Esophagus squamous epithelium (tissue), 5 donors: Measurements from ENCODE around the gene USH2A. TPM values are rescaled to one million over a fixed set of nuclear protein-coding genes. Genes with fewer than 3 reads are reported as not detected.

Source experiments
- DNase-seq: peaks from one replicate; lab custom pipeline; 2025; lab: John Stamatoyannopoulos, UW
- H3K27ac ChIP-seq, 4 donors: fragments of 200-600 bp; sonication (generic); one replicate each; pipeline ENCODE4 v1.5.1; 2016 to 2019; ENCODE audit warnings: mild to moderate bottlenecking in 1 of 4
- H3K27me3 ChIP-seq, 4 donors: fragments of 200-600 bp; sonication (generic); 1 replicate in 3 of 4; 2 replicates in 1 of 4; pipeline versions ENCODE4 v1.5.1 to v1.6.0; 2017 to 2021; ENCODE audit warnings: antibody characterized with exemption in 1 of 4
- H3K36me3 ChIP-seq, 3 donors: fragments of 200-600 bp; sonication (generic); one replicate each; pipeline ENCODE4 v1.5.1; 2016 to 2019
- H3K4me1 ChIP-seq, 3 donors: fragments of 200-600 bp; sonication (generic); one replicate each; pipeline ENCODE4 v1.5.1; 2017 to 2019
- H3K4me3 ChIP-seq, 4 donors: fragments of 200-600 bp; sonication (generic); 1 replicate in 3 of 4; 2 replicates in 1 of 4; pipeline ENCODE4 v1.5.1; 2016 to 2019; ENCODE audit warnings: mild to moderate bottlenecking in 2 of 4, moderate library complexity in 1 of 4
- H3K9me3 ChIP-seq, 3 donors: fragments of 200-600 bp; sonication (generic); one replicate each; pipeline ENCODE4 v1.5.1; 2016 to 2019
- POLR2A ChIP-seq, 4 donors: fragments of 450-650 bp; IDR thresholded peaks; one replicate each; pipeline ENCODE4 v1.6.1; 2017; ENCODE audit warnings: antibody characterized with exemption in 4 of 4, mild to moderate bottlenecking in 4 of 4, moderate library complexity in 3 of 4
- WGBS, 2 donors: methylation state at CpG; one replicate each; pipeline ENCODE4 v1.1.5; 2018; 5-methylcytosine and 5-hydroxymethylcytosine counted together
- intact Hi-C: fragments of 100-400 bp; cut with DNase I; formaldehyde crosslinking; loops from one replicate; pipeline ENCODE4 v1.15.0; 2022
- total RNA-seq, 4 donors: library from RNA; depleted of rRNA; stranded (reverse); fragments of >200 nt; gene quantifications; one replicate each; pipeline ENCODE4 v1.1.0, GENCODE V29; 2016
- TF ChIP-seq, protein P1 (sequence below), 6 experiments: fragments of 450-650 bp in 4 of 6; fragments of 200-600 bp in 2 of 6; sonication (generic) in 2 of 6; IDR thresholded peaks; one replicate each; pipeline ENCODE4 v1.5.1; 2016 to 2019; ENCODE audit warnings: antibody characterized with exemption in 6 of 6, mild to moderate bottlenecking in 4 of 6, moderate library complexity in 4 of 6
- donor health status: DM: yes; HTN: yes; CAD: no.

USH2A gene
- total RNA-seq, 4 donors from 2014 or later, result under 0.01 TPM; not detected in 3

DNA sequence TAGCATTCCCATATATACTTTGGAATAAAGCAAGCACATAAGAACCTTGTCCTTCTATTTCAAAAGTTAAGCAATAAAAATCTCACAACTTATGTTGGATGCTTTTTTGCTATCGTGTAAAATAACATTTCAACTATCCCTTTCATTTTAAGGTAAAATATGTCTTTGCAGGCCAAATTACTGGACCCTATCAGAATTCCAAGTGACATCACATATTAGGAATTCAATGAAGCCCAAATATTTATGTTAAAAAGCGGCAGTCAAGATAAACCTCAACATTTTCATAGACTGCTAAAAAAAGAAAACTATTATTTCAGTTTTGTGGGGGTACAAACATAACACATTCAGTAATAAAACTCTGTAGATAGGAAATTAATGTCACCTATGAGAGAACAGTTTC is 604.1 kb downstream of the USH2A start:
- intact Hi-C loops, result no loop called here
- Histone ChIP-seq H3K4me1 (no peaks in the 10 kb centered on the region), H3K9me3 (no peaks in the 10 kb centered on the region), H3K4me3 (no peak overlapping the region), H3K27ac (no peak overlapping the region), H3K27me3 (no peaks in the 10 kb centered on the region), H3K36me3 (no peaks in the 10 kb centered on the region)
- DNase-seq, result no peak
- TF ChIP-seq POLR2A (IDR thresholded peaks at IDR 0.05), result no peak
- TF ChIP-seq, protein P1, sequence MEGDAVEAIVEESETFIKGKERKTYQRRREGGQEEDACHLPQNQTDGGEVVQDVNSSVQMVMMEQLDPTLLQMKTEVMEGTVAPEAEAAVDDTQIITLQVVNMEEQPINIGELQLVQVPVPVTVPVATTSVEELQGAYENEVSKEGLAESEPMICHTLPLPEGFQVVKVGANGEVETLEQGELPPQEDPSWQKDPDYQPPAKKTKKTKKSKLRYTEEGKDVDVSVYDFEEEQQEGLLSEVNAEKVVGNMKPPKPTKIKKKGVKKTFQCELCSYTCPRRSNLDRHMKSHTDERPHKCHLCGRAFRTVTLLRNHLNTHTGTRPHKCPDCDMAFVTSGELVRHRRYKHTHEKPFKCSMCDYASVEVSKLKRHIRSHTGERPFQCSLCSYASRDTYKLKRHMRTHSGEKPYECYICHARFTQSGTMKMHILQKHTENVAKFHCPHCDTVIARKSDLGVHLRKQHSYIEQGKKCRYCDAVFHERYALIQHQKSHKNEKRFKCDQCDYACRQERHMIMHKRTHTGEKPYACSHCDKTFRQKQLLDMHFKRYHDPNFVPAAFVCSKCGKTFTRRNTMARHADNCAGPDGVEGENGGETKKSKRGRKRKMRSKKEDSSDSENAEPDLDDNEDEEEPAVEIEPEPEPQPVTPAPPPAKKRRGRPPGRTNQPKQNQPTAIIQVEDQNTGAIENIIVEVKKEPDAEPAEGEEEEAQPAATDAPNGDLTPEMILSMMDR (IDR thresholded peaks at IDR 0.05), result no peak
- 43 to 52% methylated on average over 2 of the region's 2 CpGs for WGBS, 2 donors

DNA sequence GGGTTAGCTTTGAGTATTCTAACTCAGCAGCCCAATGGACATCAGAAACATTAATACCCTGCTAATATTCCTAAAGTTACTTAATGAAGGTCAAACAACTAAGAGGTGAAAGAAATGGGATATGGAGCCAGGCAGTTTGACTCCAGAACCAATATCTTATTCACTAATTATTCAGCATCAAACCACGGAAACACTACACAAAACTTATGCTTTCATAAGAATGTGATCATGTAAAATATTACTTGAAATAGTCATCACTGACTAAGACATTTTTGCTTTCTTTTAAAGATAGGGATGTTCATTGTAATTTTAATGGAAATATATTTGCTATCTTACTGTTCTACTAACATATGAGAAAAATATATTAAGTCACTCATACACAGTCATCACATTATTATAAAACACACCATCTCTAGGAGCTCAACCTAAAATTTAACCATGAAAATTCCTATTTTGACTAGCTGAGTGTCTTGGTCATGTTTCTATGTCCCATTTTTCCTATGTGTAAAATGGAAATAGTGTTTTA is 615.3 kb downstream of the USH2A start:
- H3K4me1 ChIP-seq, result no peaks in the 10 kb centered on the region
- DNase-seq, result no peak
- H3K27ac ChIP-seq, result no peak overlapping the region
- TF ChIP-seq POLR2A (IDR thresholded peaks at IDR 0.05), result no peak
- TF ChIP-seq, protein P1 (IDR thresholded peaks at IDR 0.05), result no peak
- H3K27me3 ChIP-seq, result no peaks in the 10 kb centered on the region
- no peaks in the 10 kb centered on the region for H3K36me3 ChIP-seq
- H3K9me3 ChIP-seq, result peaks cover 0 to 19% (median 9%) of the 10 kb centered on the region in 3 donors
- intact Hi-C loops, result no loop called here
- no peak overlapping the region for H3K4me3 ChIP-seq
- WGBS, 2 donors, result 72 to 87% methylated on average over 1 of the region's 1 CpG

DNA sequence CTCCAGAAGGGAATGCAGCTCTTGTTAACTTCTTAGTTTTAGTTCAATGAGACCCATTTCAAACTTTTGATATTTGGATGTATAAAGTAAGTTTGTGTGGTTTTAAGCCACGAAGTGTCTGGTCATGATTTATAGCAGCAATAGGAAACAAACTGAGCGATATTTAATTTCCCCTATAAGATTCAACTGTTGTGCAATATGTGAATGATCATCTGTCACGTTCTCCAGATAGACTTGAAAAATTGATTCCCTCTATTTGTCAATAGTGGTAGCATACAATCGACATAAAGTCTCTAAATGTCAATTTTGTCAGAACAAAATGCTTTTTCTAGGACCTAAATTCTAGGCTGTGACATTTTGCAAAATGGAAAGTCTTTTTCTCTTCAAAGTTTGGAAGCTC is 616.0 kb downstream of the USH2A start:
- intact Hi-C loops, result no loop called here
- no peak for DNase-seq
- Histone ChIP-seq H3K4me3 (no peak overlapping the region), H3K36me3 (no peaks in the 10 kb centered on the region), H3K9me3 (peaks cover 0 to 14% (median 7%) of the 10 kb centered on the region in 3 donors), H3K27me3 (no peaks in the 10 kb centered on the region), H3K4me1 (no peaks in the 10 kb centered on the region), H3K27ac (no peak overlapping the region)
- 48 to 50% methylated on average over 4 of the region's 4 CpGs for WGBS, 2 donors
- TF ChIP-seq, protein P1 (IDR thresholded peaks at IDR 0.05), result no peak
- TF ChIP-seq POLR2A (IDR thresholded peaks at IDR 0.05), result no peak

DNA sequence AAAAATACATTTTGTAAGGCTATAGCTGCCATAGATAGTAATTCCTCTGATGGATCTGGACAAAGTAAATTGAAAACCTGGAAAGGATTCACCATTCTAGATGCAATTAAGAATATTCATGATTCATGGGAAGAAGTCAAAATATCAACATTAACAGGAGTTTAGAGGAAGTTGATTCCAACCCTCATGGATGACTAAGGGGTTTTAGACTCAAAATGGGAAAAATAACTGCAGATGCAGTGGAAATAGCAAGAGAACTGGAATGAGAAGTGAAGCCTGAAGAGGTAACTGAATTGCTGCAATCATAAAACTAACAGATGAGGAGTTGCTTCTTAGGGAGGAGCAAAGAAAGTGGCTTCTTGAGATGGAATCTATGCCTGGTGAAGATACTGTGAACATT is 625.4 kb downstream of the USH2A start:
- no peak overlapping the region for H3K4me3 ChIP-seq
- no peak for DNase-seq
- H3K27ac ChIP-seq, result no peak overlapping the region
- H3K4me1 ChIP-seq, result no peaks in the 10 kb centered on the region
- no peaks in the 10 kb centered on the region for H3K9me3 ChIP-seq
- H3K36me3 ChIP-seq, result no peaks in the 10 kb centered on the region
- no peaks in the 10 kb centered on the region for H3K27me3 ChIP-seq
- intact Hi-C loops, result no loop called here
- TF ChIP-seq POLR2A (IDR thresholded peaks at IDR 0.05), result no peak
- TF ChIP-seq, protein P1 (IDR thresholded peaks at IDR 0.05), result no peak

DNA sequence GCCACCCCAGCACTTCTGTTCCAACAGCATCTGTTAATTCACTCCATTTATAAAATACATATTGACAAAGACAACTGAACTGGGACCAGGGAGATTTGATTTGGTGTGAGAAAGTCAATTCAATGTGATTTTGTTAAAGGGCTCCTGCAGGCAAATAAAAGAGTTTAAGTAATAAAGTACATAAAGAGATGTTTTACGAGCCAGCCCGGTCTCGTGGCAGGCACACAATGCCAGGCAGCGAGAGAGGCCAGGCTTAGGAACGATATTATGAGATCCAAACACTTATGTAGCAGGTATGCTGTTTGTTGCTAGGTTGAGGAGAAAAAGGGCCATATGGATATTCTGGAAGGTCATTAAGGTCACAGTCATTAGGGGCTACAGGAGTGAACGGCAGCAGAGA is 629.1 kb downstream of the USH2A start:
- Histone ChIP-seq H3K4me3 (no peak overlapping the region), H3K4me1 (no peaks in the 10 kb centered on the region), H3K27ac (no peak overlapping the region), H3K27me3 (no peaks in the 10 kb centered on the region), H3K9me3 (no peaks in the 10 kb centered on the region), H3K36me3 (no peaks in the 10 kb centered on the region)
- no peak for TF ChIP-seq POLR2A (IDR thresholded peaks at IDR 0.05)
- TF ChIP-seq, protein P1 (IDR thresholded peaks at IDR 0.05), result no peak
- 53 to 58% methylated on average over 6 of the region's 6 CpGs for WGBS, 2 donors
- DNase-seq, result no peak
- intact Hi-C loops, result no loop called here
